HUES6 (cell line): ENCODE measurements around the gene GPRIN1.
"Not testable (repeated sequence)": the region's sequence is repeated elsewhere in the genome, so short reads cannot be mapped to it uniquely, and the experiment has no call there.

Source experiments
- H3K27ac ChIP-seq: 2 replicates; pipeline ENCODE4 v1.7.0; 2013; ENCODE audit warnings: low read depth, mild to moderate bottlenecking, low read length, inconsistent platforms
- H3K27me3 ChIP-seq: 2 replicates; pipeline ENCODE4 v1.6.1; 2013; ENCODE audit warnings: low read length; ENCODE audit not compliant: control insufficient read depth, insufficient read depth
- H3K36me3 ChIP-seq: 2 replicates; pipeline ENCODE4 v1.6.1; 2013; ENCODE audit warnings: low read length; ENCODE audit not compliant: control insufficient read depth, insufficient read depth
- H3K4me1 ChIP-seq: 2 replicates; pipeline ENCODE4 v1.6.1; 2013; ENCODE audit warnings: low read length; ENCODE audit not compliant: control insufficient read depth, insufficient read depth
- H3K4me3 ChIP-seq: 2 replicates; pipeline ENCODE4 v1.5.1; 2013; ENCODE audit warnings: low read depth, low read length
- H3K9ac ChIP-seq: one replicate; pipeline ENCODE4 v1.6.1; 2013; ENCODE audit warnings: mild to moderate bottlenecking, low read length
- H3K9me3 ChIP-seq: 2 replicates; pipeline ENCODE4 v1.6.1; 2013; ENCODE audit warnings: low read depth, low read length; ENCODE audit not compliant: control insufficient read depth, insufficient read depth

Gene GPRIN1

DNA sequence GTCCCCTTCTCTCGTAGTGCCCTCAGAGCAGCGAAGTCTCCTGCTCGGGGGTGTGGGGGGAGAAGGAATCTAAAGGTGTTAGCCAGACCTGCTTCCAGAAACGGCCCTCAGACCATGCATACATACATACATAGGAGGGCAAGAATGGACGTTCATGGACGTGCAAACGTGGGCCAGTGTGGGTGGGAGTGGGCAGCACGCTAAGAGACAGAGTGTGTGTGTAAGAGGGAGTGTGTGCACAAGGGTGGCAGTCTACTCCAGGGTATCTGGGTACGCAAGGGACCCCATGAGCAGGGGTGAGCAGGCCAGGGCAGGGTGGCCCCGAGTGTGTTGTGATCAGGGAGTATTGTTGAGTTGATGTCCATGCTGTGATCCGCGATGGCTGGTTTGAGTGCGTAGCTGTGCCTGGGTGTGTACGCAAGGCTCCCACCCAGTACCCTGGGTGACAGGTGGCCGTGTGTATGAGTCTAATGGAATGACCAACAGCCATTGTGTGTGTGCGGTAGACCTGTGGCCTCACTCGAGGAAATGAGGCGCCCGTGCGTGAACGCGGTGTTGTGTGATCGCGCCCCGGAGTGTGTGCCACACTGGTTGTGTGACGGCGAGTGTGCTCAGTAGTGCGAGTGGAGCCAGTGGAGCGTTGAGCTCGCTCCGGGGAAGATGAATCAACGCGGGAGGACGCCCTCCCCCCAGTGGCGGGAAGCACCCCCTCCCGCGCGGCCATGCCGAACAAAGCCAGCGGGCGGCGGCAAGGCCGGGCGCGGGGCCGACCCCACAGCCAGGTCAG, 826 bp downstream of the GPRIN1 start:
- Histone ChIP-seq H3K27me3 (peaks cover 27% of the 10 kb centered on the region), H3K9me3 (no peaks in the 10 kb centered on the region), H3K36me3 (no peaks in the 10 kb centered on the region), H3K4me1 (peaks cover 17% of the 10 kb centered on the region), H3K27ac (no peak overlapping the region), H3K9ac (peak overlapping the region; percentile 67), H3K4me3 (peak overlapping the region; percentile 69)

DNA sequence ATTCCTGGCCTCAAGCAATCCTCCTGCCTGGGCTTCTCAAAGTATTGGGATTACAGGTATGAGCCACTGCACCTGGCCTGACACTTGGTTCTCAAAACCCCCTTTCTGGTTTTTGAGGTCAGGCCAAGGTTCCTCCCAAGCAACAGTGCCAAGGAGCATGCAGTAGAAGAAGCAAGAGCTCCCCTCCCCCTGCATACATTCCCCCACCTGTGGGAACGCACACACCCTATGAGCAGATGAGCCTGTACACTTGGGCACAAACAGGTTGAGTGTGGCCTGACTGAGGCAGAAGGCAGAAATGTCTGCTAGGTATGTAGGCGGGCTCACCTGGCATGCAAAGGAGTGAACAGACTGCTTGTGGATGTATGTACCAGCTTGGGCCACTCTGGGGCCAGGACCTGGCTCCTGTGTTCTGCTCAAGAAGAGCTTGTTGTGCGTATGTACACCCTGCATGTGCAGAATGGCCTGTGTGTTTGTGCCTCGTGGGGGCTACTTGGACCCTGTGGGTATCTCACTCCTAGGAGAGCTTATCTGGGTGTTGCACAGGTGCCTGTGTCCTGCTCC, 1.7 kb downstream of the GPRIN1 start:
- no peak overlapping the region for H3K27ac ChIP-seq
- peaks cover 21% of the 10 kb centered on the region for H3K4me1 ChIP-seq

DNA sequence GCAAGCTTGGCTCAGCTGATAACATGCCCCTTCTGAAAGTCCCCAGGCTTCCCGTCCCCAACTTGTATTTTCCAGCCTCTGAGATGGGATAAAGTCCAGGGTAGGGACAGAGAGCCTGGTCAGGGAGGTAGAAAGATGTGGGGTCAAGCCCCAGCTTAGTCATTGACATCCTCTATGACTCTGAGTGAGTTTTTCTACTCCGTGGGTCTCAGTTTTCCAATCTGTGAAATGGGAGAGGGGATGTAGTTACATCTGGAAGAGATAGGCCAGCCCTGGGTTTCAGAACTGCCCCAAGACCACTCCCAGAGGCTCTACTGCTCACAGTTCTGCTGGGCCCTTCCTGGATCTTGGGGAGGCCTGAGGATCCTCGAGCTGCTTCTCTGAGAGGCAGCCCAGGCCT, 3.1 kb downstream of the GPRIN1 start:
- Histone ChIP-seq H3K9ac (no peak overlapping the region), H3K27ac (no peak overlapping the region), H3K9me3 (no peaks in the 10 kb centered on the region), H3K4me1 (peaks cover 20% of the 10 kb centered on the region), H3K36me3 (no peaks in the 10 kb centered on the region), H3K4me3 (no peak overlapping the region), H3K27me3 (peaks cover 20% of the 10 kb centered on the region)

More for the DNA sequence above, 1.7 kb downstream of the GPRIN1 start:
- H3K9ac ChIP-seq: no peak overlapping the region
- peaks cover 23% of the 10 kb centered on the region for H3K27me3 ChIP-seq
- no peaks in the 10 kb centered on the region for H3K36me3 ChIP-seq
- H3K9me3 ChIP-seq: no peaks in the 10 kb centered on the region
- H3K4me3 ChIP-seq: no peak overlapping the region

DNA sequence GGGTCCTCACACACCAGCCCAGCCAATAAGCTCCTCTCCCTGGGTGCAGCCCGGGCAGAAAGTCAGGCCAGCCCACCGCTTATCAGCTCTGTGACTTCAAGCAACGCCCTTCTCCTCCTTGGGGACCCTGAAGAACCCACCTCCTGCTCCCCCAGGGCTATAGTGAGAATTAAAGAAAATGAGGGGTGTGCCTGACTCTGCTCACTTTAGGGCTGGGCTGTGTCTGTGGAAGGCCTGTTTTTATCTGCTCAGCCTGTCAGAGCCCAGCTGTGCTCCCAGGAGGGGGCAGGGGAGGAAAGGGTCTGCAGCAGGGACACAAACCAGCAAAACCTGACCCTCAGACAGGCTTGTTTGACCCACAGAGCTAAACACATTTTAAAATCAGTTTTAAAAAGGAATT, 3.9 kb downstream of the GPRIN1 start:
- Histone ChIP-seq H3K4me3 (no peak overlapping the region), H3K27ac (no peak overlapping the region), H3K4me1 (peaks cover 20% of the 10 kb centered on the region), H3K9me3 (no peaks in the 10 kb centered on the region), H3K9ac (no peak overlapping the region), H3K27me3 (peaks cover 19% of the 10 kb centered on the region), H3K36me3 (no peaks in the 10 kb centered on the region)

DNA sequence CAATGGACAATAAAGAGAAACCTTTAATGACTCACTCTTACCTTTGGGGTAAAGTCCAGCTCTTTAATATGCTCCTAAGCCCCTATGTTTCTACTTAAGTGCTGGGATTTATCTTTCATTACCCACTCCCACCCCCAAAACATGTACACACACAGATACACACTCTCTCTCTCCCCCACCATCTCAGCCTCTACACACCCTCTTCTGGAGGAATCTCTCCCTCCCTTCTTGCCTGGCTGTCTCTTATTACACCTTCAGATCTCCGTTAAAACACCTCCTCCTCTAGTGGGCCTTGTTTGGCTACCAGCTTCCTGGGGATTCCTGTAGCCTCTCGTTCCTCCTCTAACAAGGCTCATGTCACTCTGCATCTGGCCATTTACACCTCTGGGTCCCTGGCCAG, 6.9 kb downstream of the GPRIN1 start:
- no peaks in the 10 kb centered on the region; the same call in 1 of the 2 replicates for H3K9me3 ChIP-seq
- 0 out of 2 replicates have a peak, but pooled peaks cover 1% of the 10 kb centered on the region for H3K27me3 ChIP-seq
- H3K27ac ChIP-seq: no peak overlapping the region
- H3K4me3 ChIP-seq: no peak overlapping the region
- no peak overlapping the region for H3K9ac ChIP-seq
- peaks cover 16% of the 10 kb centered on the region for H3K4me1 ChIP-seq
- H3K36me3 ChIP-seq: peaks cover 4% of the 10 kb centered on the region; the same call in 1 of the 2 replicates

DNA sequence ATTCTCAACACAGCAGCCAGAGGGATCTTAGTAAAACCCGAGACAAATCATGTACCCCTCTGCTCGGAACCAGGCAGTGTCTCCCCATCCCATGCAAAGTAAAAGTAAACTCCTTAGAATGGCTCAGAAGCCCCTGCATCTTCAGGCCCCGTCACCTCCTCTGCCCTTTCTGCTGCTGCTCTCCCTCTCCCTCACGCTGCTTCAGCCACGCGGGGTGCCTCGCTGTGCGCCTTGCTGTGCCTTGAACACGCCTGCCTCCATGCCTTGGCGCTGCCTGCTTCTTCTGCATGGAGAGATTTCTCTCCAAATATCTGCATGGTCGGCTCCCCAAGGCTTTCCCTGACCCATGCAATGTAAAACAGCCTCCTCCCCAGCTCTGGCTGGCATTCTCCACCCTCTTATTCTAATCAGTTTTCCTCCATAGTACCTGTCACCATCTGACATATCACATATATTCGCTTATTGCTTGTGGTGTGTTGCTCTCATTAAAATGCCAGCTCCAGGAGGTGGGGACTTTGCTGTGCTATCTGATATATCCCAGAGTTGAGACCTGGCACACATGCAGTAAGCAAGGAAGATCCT, 8.0 kb downstream of the GPRIN1 start:
- H3K27me3 ChIP-seq: peaks cover 4% of the 10 kb centered on the region; the same call in 1 of the 2 replicates
- H3K9ac ChIP-seq: no peak overlapping the region
- no peaks in the 10 kb centered on the region; the same call in 1 of the 2 replicates for H3K9me3 ChIP-seq
- H3K36me3 ChIP-seq: peaks cover 4% of the 10 kb centered on the region; the same call in 1 of the 2 replicates
- H3K27ac ChIP-seq: no peak overlapping the region
- peaks cover 16% of the 10 kb centered on the region for H3K4me1 ChIP-seq
- H3K4me3 ChIP-seq: no peak overlapping the region

DNA sequence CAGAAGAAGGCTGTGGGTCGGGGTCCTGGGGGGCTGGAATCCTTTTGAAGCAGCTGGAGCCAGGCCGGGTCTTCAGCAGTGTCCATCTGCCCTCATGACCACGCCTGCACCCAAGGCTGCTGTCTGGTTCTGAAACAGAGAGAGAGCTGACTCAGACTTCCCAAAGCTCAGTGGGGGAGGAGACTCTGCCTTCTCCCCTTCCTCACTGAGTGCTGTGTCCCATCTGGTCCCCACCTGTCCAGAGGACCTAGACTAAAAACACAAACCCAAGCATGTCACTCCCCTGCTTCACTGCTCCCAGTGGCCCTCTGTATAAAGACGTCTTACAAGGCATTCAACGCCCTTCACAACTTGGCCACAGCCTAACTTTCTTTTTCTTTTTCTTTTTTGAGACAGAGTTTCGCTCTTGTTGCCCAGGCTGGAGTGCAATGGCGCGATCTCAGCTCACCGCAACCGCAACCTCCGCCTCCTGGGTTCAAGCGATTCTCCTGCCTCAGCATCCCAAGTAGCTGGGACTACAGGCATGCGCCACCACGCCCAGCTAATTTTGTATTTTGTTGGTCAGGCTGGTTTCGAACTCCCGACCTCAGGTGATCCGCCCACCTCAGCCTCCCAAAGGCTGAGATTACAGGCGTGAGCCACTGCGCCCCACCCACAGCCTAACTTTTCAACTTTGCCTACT, 10.1 kb downstream of the GPRIN1 start:
- H3K36me3 ChIP-seq, H3K9ac ChIP-seq, H3K9me3 ChIP-seq, H3K4me3 ChIP-seq, H3K4me1 ChIP-seq, H3K27ac ChIP-seq: not testable (repeated sequence)
- peaks cover 21% of the 10 kb centered on the region for H3K27me3 ChIP-seq

DNA sequence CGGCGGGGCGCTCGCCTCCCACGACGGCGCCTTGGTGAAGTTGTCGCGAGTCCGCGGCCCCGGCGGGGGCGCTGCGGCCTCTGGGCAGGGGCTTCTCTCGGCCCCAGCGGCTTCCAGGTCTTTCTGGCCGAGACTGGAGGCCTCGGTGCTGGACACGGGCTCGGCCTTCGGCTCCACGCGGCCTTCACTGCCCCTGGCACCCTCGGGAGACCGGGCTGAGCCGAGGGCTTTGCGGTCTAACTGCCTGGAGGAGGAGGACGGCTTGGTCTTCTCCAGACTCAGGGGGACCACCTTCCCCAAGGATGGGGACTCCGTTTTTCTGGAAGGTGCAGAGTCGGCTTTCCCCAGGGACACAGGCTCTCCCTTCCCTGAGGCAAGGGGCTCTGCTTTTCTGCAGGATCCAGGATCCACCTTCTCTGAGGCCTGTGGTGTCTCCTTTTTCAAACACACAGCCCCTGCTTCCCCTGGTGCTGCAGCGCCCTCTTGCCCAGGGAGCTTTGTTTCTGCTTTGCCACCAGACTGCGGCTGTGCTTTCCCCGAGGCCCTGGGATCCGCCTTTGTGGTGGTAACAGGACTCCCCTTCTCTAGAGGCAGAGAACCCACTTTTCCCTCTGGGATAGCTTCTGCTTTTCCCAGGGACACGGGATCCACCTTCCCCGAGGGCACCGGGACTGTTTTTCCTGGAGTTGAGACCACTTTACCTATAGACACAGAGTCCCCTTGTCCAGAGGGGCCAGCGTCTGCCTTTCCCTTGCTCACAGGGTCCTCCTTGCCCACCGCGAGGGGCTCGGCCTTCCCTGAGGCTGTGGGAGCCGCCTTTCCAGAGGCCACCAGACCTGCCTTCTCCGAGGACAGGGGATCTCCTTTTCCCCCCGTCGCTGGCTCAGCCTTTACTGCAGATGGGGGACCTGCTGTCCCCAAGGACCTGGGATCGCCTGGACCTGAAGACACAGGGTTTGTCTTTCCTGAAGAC, 12.3 kb downstream of the GPRIN1 start:
- H3K9ac ChIP-seq: no peak overlapping the region
- H3K27ac ChIP-seq: no peak overlapping the region
- H3K9me3 ChIP-seq: peaks cover under 1% of the 10 kb centered on the region; the same call in 1 of the 2 replicates
- no peaks in the 10 kb centered on the region for H3K4me1 ChIP-seq
- peaks cover 21% of the 10 kb centered on the region for H3K27me3 ChIP-seq
- peaks cover 4% of the 10 kb centered on the region; the same call in 1 of the 2 replicates for H3K36me3 ChIP-seq
- peak overlapping the region; percentile 46; the same call in 1 of the 2 replicates for H3K4me3 ChIP-seq

DNA sequence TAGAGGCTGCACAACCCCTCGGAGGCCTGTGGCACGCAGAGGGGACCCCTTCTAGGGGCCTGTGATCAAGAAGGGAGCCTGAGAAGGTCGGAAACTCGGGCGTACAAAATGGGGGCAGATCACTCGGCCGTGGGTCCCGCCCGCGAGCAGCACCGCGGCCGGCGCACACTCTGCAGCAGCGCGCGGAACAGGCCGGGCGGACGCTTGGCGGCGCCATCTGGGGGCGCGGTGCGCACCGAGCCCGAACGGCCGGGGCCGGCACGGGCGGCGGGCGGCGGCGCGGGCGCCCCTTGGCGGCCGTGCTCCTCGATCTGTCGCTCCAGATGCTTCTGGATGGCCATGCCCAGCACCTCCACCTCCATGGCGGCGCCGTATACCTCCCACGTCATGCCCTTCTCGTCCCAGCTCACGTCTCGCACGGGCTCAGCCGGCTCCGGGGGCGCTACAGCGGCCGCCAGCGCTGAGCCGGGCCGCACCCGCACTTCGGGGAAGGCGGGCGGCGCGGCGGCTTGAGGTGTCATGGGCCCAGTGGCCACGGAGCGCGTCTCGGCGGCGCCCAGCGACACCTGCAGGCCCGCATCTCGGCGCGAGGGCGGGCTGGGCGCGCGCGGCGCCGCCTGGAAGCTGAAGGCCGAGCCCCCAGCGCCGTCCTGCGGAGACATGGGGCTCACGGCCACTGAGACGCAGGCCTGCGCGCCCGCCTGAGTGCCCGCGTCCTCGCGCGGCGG, 13.1 kb downstream of the GPRIN1 start:
- H3K9me3 ChIP-seq: peaks cover 9% of the 10 kb centered on the region; the same call in 1 of the 2 replicates
- H3K36me3 ChIP-seq: peaks cover 4% of the 10 kb centered on the region; the same call in 1 of the 2 replicates
- H3K9ac ChIP-seq: no peak overlapping the region
- H3K4me3 ChIP-seq: peak overlapping the region; percentile 46; the same call in 1 of the 2 replicates
- peaks cover 21% of the 10 kb centered on the region for H3K27me3 ChIP-seq
- H3K27ac ChIP-seq: no peak overlapping the region
- no peaks in the 10 kb centered on the region for H3K4me1 ChIP-seq
